NCI-H2171 treated with DMSO at 0.1 percent for 48 hours (cell line): Measurements from ENCODE around the gene NEAT1.

Experiments
- DNase-seq: peaks from one replicate; lab custom pipeline; 2025; lab: John Stamatoyannopoulos, UW

The NEAT1 gene

GRCh38 chr11:65422633-65423515 lies at the start of gene NEAT1:
NEAT1 (plus strand) TSS chr11:65422798.
- peak; percentile 59 for DNase-seq

GRCh38 chr11:65373839-65374580 lies 48.6 kb upstream of the NEAT1 start:
- no peak for DNase-seq

- peak; percentile 35 for DNase-seq
Observed at GRCh38 chr11:65375012-65375411, 47.6 kb upstream of the NEAT1 start.

GRCh38 chr11:65376138-65376713 lies 46.4 kb upstream of the NEAT1 start:
- DNase-seq, result no peak

- DNase-seq, result no peak
Observed at GRCh38 chr11:65377036-65377435, 45.6 kb upstream of the NEAT1 start.

- DNase-seq, result no peak
Observed at GRCh38 chr11:65377777-65378176, 44.8 kb upstream of the NEAT1 start.

GRCh38 chr11:65378208-65378927 lies 44.2 kb upstream of the NEAT1 start:
- DNase-seq, result no peak

- no peak for DNase-seq
Observed at GRCh38 chr11:65378928-65379638, 43.5 kb upstream of the NEAT1 start.

GRCh38 chr11:65379698-65380459 lies 42.7 kb upstream of the NEAT1 start:
- no peak for DNase-seq

GRCh38 chr11:65380460-65381119 lies 42.0 kb upstream of the NEAT1 start:
- peak; percentile 14 for DNase-seq

- no peak for DNase-seq
Observed at GRCh38 chr11:65381716-65382032, 40.9 kb upstream of the NEAT1 start.

GRCh38 chr11:65382033-65382803 lies 40.4 kb upstream of the NEAT1 start, which contains the start of gene SLC25A45:
SLC25A45 (minus strand) TSS chr11:65382646; CDS start chr11:65381951, 695 bp downstream.
- DNase-seq, result peak; percentile 98

- DNase-seq, result no peak
Observed at GRCh38 chr11:65382804-65383368, 39.7 kb upstream of the NEAT1 start.

- DNase-seq, result no peak
Observed at GRCh38 chr11:65383778-65384177, 38.8 kb upstream of the NEAT1 start.

GRCh38 chr11:65384301-65384889 lies 38.2 kb upstream of the NEAT1 start:
- no peak for DNase-seq

GRCh38 chr11:65386307-65387140 lies 36.1 kb upstream of the NEAT1 start, which contains the start of gene FRMD8:
FRMD8 (plus strand) TSS chr11:65386637; CDS start chr11:65387037, 400 bp downstream.
- DNase-seq, result peak; percentile 64

GRCh38 chr11:65388731-65389130 lies 33.9 kb upstream of the NEAT1 start:
- no peak for DNase-seq
